Measurements from ENCODE around the gene GAS2L3. TPM values are rescaled to one million over a fixed set of nuclear protein-coding genes. Genes with fewer than 3 reads are reported as not detected.
"Not testable (repeated sequence)": the region's sequence is repeated elsewhere in the genome, so short reads cannot be mapped to it uniquely, and the experiment has no call there.

Gene GAS2L3
- total RNA-seq, 1 experiment from 2014 or later: 11.7 TPM

GRCh38 chr12:100601626-100602025 lies 28.1 kb downstream of the GAS2L3 start:
- no peak overlapping the region for H3K4me2 ChIP-seq (ENCODE audit: insufficient read depth, insufficient read length, low read length)
- H3K9me3 Mint-ChIP-seq: no peaks in the 10 kb centered on the region
- H3K27ac Mint-ChIP-seq: no peak overlapping the region
- no peaks in the 10 kb centered on the region for H3K27me3 ChIP-seq (ENCODE audit: insufficient read depth, low read length)
- H3K79me1 ChIP-seq (ENCODE audit: insufficient read depth, low read depth, low read length, poor library complexity, severe bottlenecking): no peaks in the 10 kb centered on the region
- H2BK20ac ChIP-seq (ENCODE audit: low read depth, low read length, poor library complexity, severe bottlenecking): no peak overlapping the region
- H3K4me3 Mint-ChIP-seq: no peak overlapping the region
- H2BK5ac ChIP-seq (ENCODE audit: insufficient read length, low read length): no peak overlapping the region
- H3K14ac ChIP-seq (ENCODE audit: insufficient read depth, low read length): no peak overlapping the region
- no peak overlapping the region for H2AFZ ChIP-seq (ENCODE audit: low read length)
- no peak overlapping the region for H2BK15ac ChIP-seq (ENCODE audit: low read depth, low read length)
- H4K20me1 ChIP-seq (ENCODE audit: control insufficient read depth, insufficient read depth, insufficient read length): no peaks in the 10 kb centered on the region
- H2BK120ac ChIP-seq (ENCODE audit: low read depth, low read length, poor library complexity, severe bottlenecking): no peak overlapping the region
- DNase-seq: no peak
- no peaks in the 10 kb centered on the region for H3K9me3 ChIP-seq (ENCODE audit: control insufficient read depth, low read depth, low read length)
- H3K27ac ChIP-seq (ENCODE audit: insufficient read length, low read depth, low read length): no peak overlapping the region
- H4K8ac ChIP-seq (replicated peaks; ENCODE audit: insufficient read length, low read depth, low read length): no peak overlapping the region
- peaks cover 0 to 3% (median 0%) of the 10 kb centered on the region in 3 experiments; a peak in 2 of 7 replicates for H3K36me3 Mint-ChIP-seq (ENCODE audit: insufficient read depth in 1 of 3, low read depth in 3 of 3)
- H3K56ac ChIP-seq (ENCODE audit: insufficient read length, low read depth, low read length): no peak overlapping the region
- TF ChIP-seq, protein P1, sequence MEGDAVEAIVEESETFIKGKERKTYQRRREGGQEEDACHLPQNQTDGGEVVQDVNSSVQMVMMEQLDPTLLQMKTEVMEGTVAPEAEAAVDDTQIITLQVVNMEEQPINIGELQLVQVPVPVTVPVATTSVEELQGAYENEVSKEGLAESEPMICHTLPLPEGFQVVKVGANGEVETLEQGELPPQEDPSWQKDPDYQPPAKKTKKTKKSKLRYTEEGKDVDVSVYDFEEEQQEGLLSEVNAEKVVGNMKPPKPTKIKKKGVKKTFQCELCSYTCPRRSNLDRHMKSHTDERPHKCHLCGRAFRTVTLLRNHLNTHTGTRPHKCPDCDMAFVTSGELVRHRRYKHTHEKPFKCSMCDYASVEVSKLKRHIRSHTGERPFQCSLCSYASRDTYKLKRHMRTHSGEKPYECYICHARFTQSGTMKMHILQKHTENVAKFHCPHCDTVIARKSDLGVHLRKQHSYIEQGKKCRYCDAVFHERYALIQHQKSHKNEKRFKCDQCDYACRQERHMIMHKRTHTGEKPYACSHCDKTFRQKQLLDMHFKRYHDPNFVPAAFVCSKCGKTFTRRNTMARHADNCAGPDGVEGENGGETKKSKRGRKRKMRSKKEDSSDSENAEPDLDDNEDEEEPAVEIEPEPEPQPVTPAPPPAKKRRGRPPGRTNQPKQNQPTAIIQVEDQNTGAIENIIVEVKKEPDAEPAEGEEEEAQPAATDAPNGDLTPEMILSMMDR (conservative IDR thresholded peaks at IDR 0.05): no peak
- no peaks in the 10 kb centered on the region for H3K4me1 ChIP-seq (ENCODE audit: insufficient read depth, low read length)
- no peak overlapping the region for H4K5ac ChIP-seq (ENCODE audit: insufficient read length, low read depth, low read length)
- no peak overlapping the region for H2BK12ac ChIP-seq (ENCODE audit: insufficient read length, low read depth, low read length)
- no peaks in the 10 kb centered on the region for H3K23me2 ChIP-seq (ENCODE audit: insufficient read length, low read depth, low read length, poor library complexity, severe bottlenecking)
- no peak overlapping the region for H3K9ac ChIP-seq (ENCODE audit: extremely low read depth, insufficient read length, low read length)
- H3K27me3 Mint-ChIP-seq (ENCODE audit: low read depth): no peaks in the 10 kb centered on the region
- no peaks in the 10 kb centered on the region for H3K79me2 ChIP-seq (ENCODE audit: insufficient read depth, low read length)
- H4K91ac ChIP-seq (ENCODE audit: insufficient read length, low read depth, low read length): no peak overlapping the region
- no peak overlapping the region for H3K23ac ChIP-seq (ENCODE audit: insufficient read length, low read depth, low read length)
- H2AK5ac ChIP-seq (ENCODE audit: insufficient read length, low read length): no peak overlapping the region
- H3K4ac ChIP-seq (ENCODE audit: low read depth, low read length): no peak overlapping the region
- no CpG with 5 or more reads among the region's 1 CpG for WGBS (ENCODE audit: extremely low coverage, insufficient read length, low lambda C conversion rate)
- H3K18ac ChIP-seq (ENCODE audit: insufficient read length, low read depth, low read length): no peak overlapping the region
- H3T11ph ChIP-seq (ENCODE audit: low read length): no peak overlapping the region
- no peaks in the 10 kb centered on the region for H3K4me1 Mint-ChIP-seq

DNA sequence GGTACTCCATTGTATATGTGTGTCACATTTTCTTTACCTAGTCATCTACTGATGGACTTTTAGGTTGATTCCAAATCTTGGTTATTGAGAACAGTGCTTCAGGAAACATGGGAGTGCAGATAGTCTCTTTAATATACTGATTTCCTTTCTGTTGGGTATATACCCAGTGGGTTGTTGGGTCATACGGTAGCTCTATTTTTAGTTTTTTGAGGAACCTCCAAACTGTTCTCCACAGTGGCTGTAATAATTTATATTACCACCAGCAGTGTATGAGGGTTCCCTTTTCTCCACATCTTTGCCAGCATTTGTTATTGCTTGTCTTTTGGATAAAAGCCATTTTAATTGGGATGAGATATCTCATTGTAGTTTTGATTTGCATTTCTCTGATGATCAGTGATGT lies 29.5 kb downstream of the GAS2L3 start:
- not testable (repeated sequence) for H4K20me1 ChIP-seq (ENCODE audit: control insufficient read depth, insufficient read depth, insufficient read length); H4K91ac ChIP-seq (ENCODE audit: insufficient read length, low read depth, low read length); H4K8ac ChIP-seq (replicated peaks; ENCODE audit: insufficient read length, low read depth, low read length); H3K27ac ChIP-seq (ENCODE audit: insufficient read length, low read depth, low read length); H3K36me3 Mint-ChIP-seq (ENCODE audit: insufficient read depth in 1 of 3, low read depth in 3 of 3); H4K5ac ChIP-seq (ENCODE audit: insufficient read length, low read depth, low read length); H3T11ph ChIP-seq (ENCODE audit: low read length); H3K4ac ChIP-seq (ENCODE audit: low read depth, low read length); H3K4me2 ChIP-seq (ENCODE audit: insufficient read depth, insufficient read length, low read length); H3K9ac ChIP-seq (ENCODE audit: extremely low read depth, insufficient read length, low read length); H3K27me3 ChIP-seq (ENCODE audit: insufficient read depth, low read length); H3K4me1 Mint-ChIP-seq; H3K4me3 Mint-ChIP-seq; H2AK5ac ChIP-seq (ENCODE audit: insufficient read length, low read length); H2BK12ac ChIP-seq (ENCODE audit: insufficient read length, low read depth, low read length); H3K9me3 ChIP-seq (ENCODE audit: control insufficient read depth, low read depth, low read length); H2BK15ac ChIP-seq (ENCODE audit: low read depth, low read length); H2BK20ac ChIP-seq (ENCODE audit: low read depth, low read length, poor library complexity, severe bottlenecking); H3K14ac ChIP-seq (ENCODE audit: insufficient read depth, low read length); H3K79me1 ChIP-seq (ENCODE audit: insufficient read depth, low read depth, low read length, poor library complexity, severe bottlenecking); H3K4me1 ChIP-seq (ENCODE audit: insufficient read depth, low read length); DNase-seq; H3K27ac Mint-ChIP-seq; H3K23me2 ChIP-seq (ENCODE audit: insufficient read length, low read depth, low read length, poor library complexity, severe bottlenecking); H2BK120ac ChIP-seq (ENCODE audit: low read depth, low read length, poor library complexity, severe bottlenecking); H3K56ac ChIP-seq (ENCODE audit: insufficient read length, low read depth, low read length); H3K9me3 Mint-ChIP-seq; H2AFZ ChIP-seq (ENCODE audit: low read length); H3K23ac ChIP-seq (ENCODE audit: insufficient read length, low read depth, low read length); H3K18ac ChIP-seq (ENCODE audit: insufficient read length, low read depth, low read length); H3K79me2 ChIP-seq (ENCODE audit: insufficient read depth, low read length); H3K27me3 Mint-ChIP-seq (ENCODE audit: low read depth); H2BK5ac ChIP-seq (ENCODE audit: insufficient read length, low read length)
- WGBS (ENCODE audit: extremely low coverage, insufficient read length, low lambda C conversion rate): no CpG with 5 or more reads among the region's 1 CpG

All from H9 (cell line).